RWPE2 (cell line): ENCODE results near the gene KBTBD8.

Experiments used
- ATAC-seq: fragments of 200-7000 bp; cut with Tn5 transposase; 3 replicates; pipeline ENCODE4 v1.9.1; 2021; ENCODE audit warnings: low read depth
- DNase-seq: peaks from one replicate; pipeline ENCODE4 v3.0.0-alpha.2; 2020; ENCODE audit warnings: low spot score
- H3K27ac ChIP-seq: fragments of 450-650 bp; 2 replicates; pipeline ENCODE4 v1.5.1; 2017; ENCODE audit warnings: mild to moderate bottlenecking; ENCODE audit not compliant: poor library complexity, severe bottlenecking
- H3K27me3 ChIP-seq: fragments of 250-450 bp; sonication (Bioruptor Pico); 2 replicates; pipeline ENCODE4 v1.5.1; 2021; ENCODE audit warnings: mild to moderate bottlenecking, moderate library complexity; ENCODE audit not compliant: insufficient read depth, poor library complexity, severe bottlenecking
- H3K36me3 ChIP-seq: fragments of 250-450 bp; sonication (Bioruptor Pico); 2 replicates; pipeline ENCODE4 v1.5.1; 2020; ENCODE audit warnings: low read depth, mild to moderate bottlenecking, moderate library complexity
- H3K4me1 ChIP-seq: fragments of 250-450 bp; sonication (Bioruptor Pico); 2 replicates; pipeline ENCODE4 v1.5.1; 2021; ENCODE audit warnings: mild to moderate bottlenecking, moderate library complexity; ENCODE audit not compliant: insufficient read depth, poor library complexity, severe bottlenecking
- H3K4me3 ChIP-seq: fragments of 250-450 bp; sonication (Bioruptor Pico); 2 replicates; pipeline ENCODE4 v1.5.1; 2021; ENCODE audit warnings: mild to moderate bottlenecking, moderate library complexity; ENCODE audit not compliant: severe bottlenecking
- H3K9me3 ChIP-seq: fragments of 250-450 bp; sonication (Bioruptor Pico); 2 replicates; pipeline ENCODE4 v1.5.1; 2021; ENCODE audit warnings: mild to moderate bottlenecking, moderate library complexity; ENCODE audit not compliant: severe bottlenecking
- TF ChIP-seq, protein P1 (sequence below): fragments of 450-650 bp; IDR thresholded peaks from one replicate; pipeline ENCODE4 v1.5.1; 2017; ENCODE audit warnings: mild to moderate bottlenecking, moderate library complexity; ENCODE audit not compliant: poor library complexity, severe bottlenecking

The KBTBD8 gene

DNA sequence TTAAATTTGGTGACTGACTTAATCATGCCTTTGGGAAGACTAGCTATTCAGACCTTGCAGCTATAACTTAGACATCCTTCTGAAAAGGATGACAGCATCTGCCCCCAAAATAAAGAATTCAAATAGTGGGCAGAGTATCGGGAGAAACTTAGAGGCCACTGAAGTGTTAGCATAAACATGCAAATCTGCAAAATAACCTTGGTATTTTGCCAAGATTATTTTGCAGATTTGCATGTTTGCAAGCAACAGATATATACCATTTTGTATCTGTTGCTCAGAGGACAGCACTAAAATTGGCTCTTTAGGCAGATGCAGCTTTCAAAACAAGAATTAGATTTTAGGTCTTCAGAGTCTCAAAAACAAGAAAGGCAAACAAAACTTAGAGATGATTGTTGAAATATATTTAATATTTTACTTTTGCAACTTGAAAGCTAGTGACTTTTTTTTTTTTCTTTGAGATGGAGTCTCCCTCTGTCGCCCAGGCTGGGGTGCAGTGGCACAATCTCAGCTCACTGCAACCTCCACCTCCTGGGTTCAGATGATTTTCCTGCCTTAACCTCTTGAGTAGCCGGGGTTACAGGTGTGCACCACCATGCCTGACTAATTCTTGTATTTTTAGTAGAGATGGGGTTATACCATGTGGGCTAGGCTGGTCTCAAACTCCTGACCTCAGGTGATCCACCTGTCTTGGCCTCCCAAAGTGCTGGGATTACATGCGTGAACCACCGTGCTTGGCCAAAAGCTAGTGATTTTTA lies 47.8 kb downstream of the KBTBD8 start:
- Histone ChIP-seq H3K27ac (no peak overlapping the region), H3K4me1 (no peaks in the 10 kb centered on the region), H3K27me3 (peaks cover 4% of the 10 kb centered on the region), H3K9me3 (no peaks in the 10 kb centered on the region), H3K36me3 (no peaks in the 10 kb centered on the region), H3K4me3 (no peak overlapping the region)
- ATAC-seq (no peak), DNase-seq (no peak)
- TF ChIP-seq, protein P1, sequence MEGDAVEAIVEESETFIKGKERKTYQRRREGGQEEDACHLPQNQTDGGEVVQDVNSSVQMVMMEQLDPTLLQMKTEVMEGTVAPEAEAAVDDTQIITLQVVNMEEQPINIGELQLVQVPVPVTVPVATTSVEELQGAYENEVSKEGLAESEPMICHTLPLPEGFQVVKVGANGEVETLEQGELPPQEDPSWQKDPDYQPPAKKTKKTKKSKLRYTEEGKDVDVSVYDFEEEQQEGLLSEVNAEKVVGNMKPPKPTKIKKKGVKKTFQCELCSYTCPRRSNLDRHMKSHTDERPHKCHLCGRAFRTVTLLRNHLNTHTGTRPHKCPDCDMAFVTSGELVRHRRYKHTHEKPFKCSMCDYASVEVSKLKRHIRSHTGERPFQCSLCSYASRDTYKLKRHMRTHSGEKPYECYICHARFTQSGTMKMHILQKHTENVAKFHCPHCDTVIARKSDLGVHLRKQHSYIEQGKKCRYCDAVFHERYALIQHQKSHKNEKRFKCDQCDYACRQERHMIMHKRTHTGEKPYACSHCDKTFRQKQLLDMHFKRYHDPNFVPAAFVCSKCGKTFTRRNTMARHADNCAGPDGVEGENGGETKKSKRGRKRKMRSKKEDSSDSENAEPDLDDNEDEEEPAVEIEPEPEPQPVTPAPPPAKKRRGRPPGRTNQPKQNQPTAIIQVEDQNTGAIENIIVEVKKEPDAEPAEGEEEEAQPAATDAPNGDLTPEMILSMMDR: no peak

DNA sequence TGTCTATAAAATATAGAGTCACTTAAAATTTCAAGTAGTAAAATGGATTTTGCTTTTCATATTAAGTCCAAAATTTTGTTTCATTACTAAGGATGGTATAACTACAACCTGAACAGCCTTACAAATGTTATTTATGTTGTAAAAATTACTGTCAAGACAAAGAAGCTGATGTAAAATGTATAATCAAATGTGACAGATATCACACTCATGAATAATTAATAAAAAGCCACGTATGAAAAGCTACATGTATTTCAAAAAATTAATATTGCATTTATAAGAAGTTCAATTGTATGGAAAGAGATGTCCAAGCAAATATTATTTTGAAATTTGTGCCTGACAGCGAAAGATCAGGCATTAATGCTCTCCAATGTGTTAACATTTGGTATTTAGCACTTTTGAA lies 48.9 kb downstream of the KBTBD8 start:
- H3K4me3 ChIP-seq: no peak overlapping the region
- H3K27ac ChIP-seq: no peak overlapping the region

DNA sequence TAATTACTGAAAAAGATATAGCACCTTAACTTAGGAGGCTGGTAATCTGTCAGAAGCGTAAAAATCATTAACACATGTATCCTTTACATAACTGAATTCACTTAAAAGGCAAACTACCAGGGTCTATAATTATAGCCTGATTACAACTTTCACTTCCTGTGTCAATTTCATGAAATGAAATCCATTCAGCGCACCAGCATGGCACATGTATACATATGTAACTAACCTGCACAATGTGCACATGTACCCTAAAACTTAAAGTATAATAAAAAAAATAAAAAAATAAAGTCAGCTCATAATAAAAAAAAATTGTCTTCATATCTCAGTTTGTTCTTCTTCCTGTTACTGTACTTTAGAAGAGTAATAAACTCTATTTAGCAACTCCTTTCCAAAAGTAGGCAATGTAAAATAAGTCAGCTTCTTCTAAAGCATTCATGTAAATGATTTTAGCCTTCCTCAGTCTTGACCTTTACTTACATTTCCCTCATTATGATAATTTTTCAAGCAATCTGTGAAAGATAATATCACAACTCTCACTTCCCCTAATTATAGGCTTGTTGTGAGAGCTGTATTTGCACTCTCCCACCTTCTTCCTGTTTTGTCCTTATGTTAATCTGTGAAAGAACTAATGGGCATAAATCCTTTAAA lies 50.1 kb downstream of the KBTBD8 start:
- Histone ChIP-seq H3K27me3 (peaks cover 4% of the 10 kb centered on the region), H3K4me1 (no peaks in the 10 kb centered on the region), H3K4me3 (no peak overlapping the region), H3K9me3 (no peaks in the 10 kb centered on the region), H3K36me3 (no peaks in the 10 kb centered on the region), H3K27ac (no peak overlapping the region)
- TF ChIP-seq, protein P1: no peak
- DNase-seq: no peak
- no peak for ATAC-seq

More for the DNA sequence above, 48.9 kb downstream of the KBTBD8 start:
- ATAC-seq (no peak), DNase-seq (no peak)
- Histone ChIP-seq H3K27me3 (peaks cover 4% of the 10 kb centered on the region), H3K9me3 (no peaks in the 10 kb centered on the region), H3K36me3 (no peaks in the 10 kb centered on the region), H3K4me1 (no peaks in the 10 kb centered on the region)
- TF ChIP-seq, protein P1: no peak

DNA sequence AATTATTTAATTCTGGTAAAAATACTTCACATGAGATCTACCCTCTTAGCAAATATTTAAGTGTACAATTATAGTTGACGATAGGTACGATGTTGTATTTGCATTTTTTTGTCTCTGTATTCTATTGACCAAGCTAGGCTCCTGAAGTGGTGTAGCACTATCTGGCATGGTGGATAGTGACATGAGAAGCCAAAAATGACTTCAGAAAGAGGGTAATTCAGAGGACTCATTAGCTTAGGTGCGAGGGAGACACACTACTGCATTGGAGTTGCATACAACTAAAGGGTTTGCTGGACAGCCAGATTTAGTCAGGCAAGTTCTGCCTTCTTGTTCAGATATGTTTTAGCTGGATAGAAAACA lies 50.6 kb downstream of the KBTBD8 start:
- Histone ChIP-seq H3K4me1 (no peaks in the 10 kb centered on the region), H3K27ac (no peak overlapping the region), H3K36me3 (no peaks in the 10 kb centered on the region), H3K27me3 (peaks cover 4% of the 10 kb centered on the region), H3K4me3 (no peak overlapping the region), H3K9me3 (no peaks in the 10 kb centered on the region)
- ATAC-seq (no peak), DNase-seq (no peak)
- TF ChIP-seq, protein P1: no peak

DNA sequence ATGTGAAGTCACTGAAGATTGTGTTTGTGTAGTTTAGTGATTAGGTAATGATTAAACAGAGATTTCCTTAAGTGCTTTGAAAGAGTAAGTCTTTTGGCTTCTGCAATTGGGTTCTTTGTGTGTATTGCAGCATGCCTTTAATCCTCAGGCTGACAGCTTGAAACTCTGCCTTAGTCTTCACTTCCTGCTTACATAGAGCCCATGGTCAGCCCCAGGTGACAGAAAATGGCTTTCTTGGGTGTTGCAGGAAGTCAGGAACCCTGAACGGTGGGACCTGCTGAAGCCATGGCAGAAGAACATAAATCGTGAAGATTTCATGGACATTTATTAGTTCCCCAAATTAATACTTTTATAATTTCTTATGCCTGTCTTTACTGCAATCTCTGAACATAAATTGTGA lies 61.3 kb downstream of the KBTBD8 start:
- Histone ChIP-seq H3K9me3 (no peaks in the 10 kb centered on the region), H3K4me3 (no peak overlapping the region), H3K36me3 (no peaks in the 10 kb centered on the region), H3K4me1 (no peaks in the 10 kb centered on the region), H3K27ac (no peak overlapping the region), H3K27me3 (no peaks in the 10 kb centered on the region)
- TF ChIP-seq, protein P1: no peak
- DNase-seq (no peak), ATAC-seq (no peak)
